PFSK-1 (cell line): ENCODE measurements around the gene PBX3.
A peak's percentile ranks its signal among the peaks of the same experiment; 100 is the strongest.

Experiments
- FOXP2 ChIP-seq: optimal IDR thresholded peaks from 2 replicates; pipeline ENCODE3; 2011; ENCODE audit warnings: borderline replicate concordance, control low read depth, inconsistent platforms; ENCODE audit not compliant: insufficient read depth; ENCODE audit errors: extremely low read length, extremely low read depth
- POLR2AphosphoS5 ChIP-seq: IDR thresholded peaks from 2 replicates; pipeline ENCODE4 v1.6.1; 2012; ENCODE audit warnings: low read depth, mild to moderate bottlenecking, control low read depth, low read length, moderate library complexity
- REST ChIP-seq, 2 experiments: IDR thresholded peaks; 2 replicates each; pipeline versions ENCODE4 v1.6.1 to v1.8.0; 2011 to 2012; ENCODE audit warnings: low read depth in 2 of 2, low read length in 2 of 2, control low read depth in 1 of 2, inconsistent platforms in 1 of 2, mild to moderate bottlenecking in 1 of 2, moderate library complexity in 1 of 2; ENCODE audit not compliant: insufficient read depth in 1 of 2
- SIN3A ChIP-seq: IDR thresholded peaks from 2 replicates; pipeline ENCODE4 v1.6.1; 2012; ENCODE audit warnings: mild to moderate bottlenecking, low read length, moderate library complexity, borderline replicate concordance; ENCODE audit not compliant: insufficient read depth
- TAF1 ChIP-seq: IDR thresholded peaks from 2 replicates; pipeline ENCODE4 v1.6.1; 2012; ENCODE audit warnings: low read length, control low read depth, borderline replicate concordance; ENCODE audit not compliant: insufficient read depth

PBX3 gene

GRCh38 chr9:125821078-125821477 is 73.9 kb downstream of the PBX3 start:
- TF ChIP-seq SIN3A (no peak), FOXP2 (no peak), REST (IDR thresholded peaks at IDR 0.05; ENCODE audit: insufficient read depth in 1 of 2, low read depth in 2 of 2, low read length in 2 of 2) (no peak), TAF1 (no peak), POLR2AphosphoS5 (no peak)

GRCh38 chr9:125822160-125822559 is 75.0 kb downstream of the PBX3 start:
- TF ChIP-seq POLR2AphosphoS5: no peak
- no peak for TF ChIP-seq REST (IDR thresholded peaks at IDR 0.05; ENCODE audit: insufficient read depth in 1 of 2, low read depth in 2 of 2, low read length in 2 of 2)
- TF ChIP-seq FOXP2: no peak
- TF ChIP-seq TAF1: no peak
- TF ChIP-seq SIN3A: no peak

GRCh38 chr9:125822902-125823301 is 75.7 kb downstream of the PBX3 start:
- TF ChIP-seq TAF1: no peak
- no peak for TF ChIP-seq FOXP2
- TF ChIP-seq POLR2AphosphoS5: no peak
- TF ChIP-seq REST (IDR thresholded peaks at IDR 0.05; ENCODE audit: insufficient read depth in 1 of 2, low read depth in 2 of 2, low read length in 2 of 2): no peak
- no peak for TF ChIP-seq SIN3A

GRCh38 chr9:125825762-125826161 is 78.6 kb downstream of the PBX3 start:
- TF ChIP-seq TAF1: no peak
- no peak for TF ChIP-seq REST (IDR thresholded peaks at IDR 0.05; ENCODE audit: insufficient read depth in 1 of 2, low read depth in 2 of 2, low read length in 2 of 2)
- TF ChIP-seq FOXP2: no peak
- no peak for TF ChIP-seq POLR2AphosphoS5
- no peak for TF ChIP-seq SIN3A

- no peak for TF ChIP-seq SIN3A
These were observed 79.7 kb downstream of the PBX3 start for GRCh38 chr9:125826850-125827249.

- peak; percentile 43; the same call in 1 of the 2 replicates for TF ChIP-seq SIN3A
- TF ChIP-seq REST (IDR thresholded peaks at IDR 0.05; ENCODE audit: insufficient read depth in 1 of 2, low read depth in 2 of 2, low read length in 2 of 2): no peak
These were observed 82.6 kb downstream of the PBX3 start for GRCh38 chr9:125829743-125830142.
